Measurements from ENCODE around the gene SRGN.

- no peak for TF ChIP-seq CTCF (IDR thresholded peaks at IDR 0.05)
- no peak for TF ChIP-seq POLR2A (IDR thresholded peaks at IDR 0.05)
- no peak for TF ChIP-seq EP300 (IDR thresholded peaks at IDR 0.05)
These were observed 40.6 kb upstream of the SRGN start for GRCh38 chr10:69047111-69047832.

Data from upper lobe of left lung (tissue), 4 donors.